CD4-positive, alpha-beta T cell (primary cell): ENCODE data around the gene STX18. TPM values are rescaled to one million over a fixed set of nuclear protein-coding genes. Genes with fewer than 3 reads are reported as not detected.
"Not testable (repeated sequence)": the region's sequence is repeated elsewhere in the genome, so short reads cannot be mapped to it uniquely, and the experiment has no call there.

ENCODE experiments used
- ATAC-seq: fragments of 200-7000 bp; cut with Tn5 transposase; one replicate; pipeline ENCODE4 v1.10.0; 2022; ENCODE audit warnings: mild to moderate bottlenecking; ENCODE audit not compliant: poor library complexity
- CTCF ChIA-PET: fragments of 350-600 bp; sonication (Branson Sonifier 250); formaldehyde crosslinking; loops from one replicate; lab custom pipeline; 2021; ENCODE audit warnings: antibody characterized with exemption, inconsistent platforms; lab: Charles Lee
- POLR2A ChIA-PET: fragments of 350-600 bp; sonication (Branson Sonifier 250); formaldehyde crosslinking; loops from one replicate; lab custom pipeline; 2021; ENCODE audit warnings: antibody characterized with exemption, inconsistent platforms; lab: Charles Lee
- DNase-seq, 14 experiments: peaks; one replicate each; pipeline ENCODE4 v3.0.0-alpha.2; 2013 to 2020; ENCODE audit warnings: mixed read lengths in 2 of 14
- H3K27ac ChIP-seq, 2 donors: one replicate each; pipeline versions ENCODE4 v1.5.1 to v1.7.0; 2013; ENCODE audit warnings: low read length in 2 of 2, low read depth in 1 of 2, mild to moderate bottlenecking in 1 of 2
- H3K27me3 ChIP-seq, 2 experiments: 1 replicate in 1 of 2; 2 replicates in 1 of 2; pipeline versions ENCODE4 v1.6.1 to v1.7.0; 2013; ENCODE audit warnings: low read length in 2 of 2, control low read depth in 1 of 2, mild to moderate bottlenecking in 1 of 2, moderate library complexity in 1 of 2; ENCODE audit not compliant: insufficient read depth in 2 of 2, control insufficient read depth in 1 of 2
- H3K36me3 ChIP-seq: one replicate; pipeline ENCODE4 v1.6.1; 2013; ENCODE audit warnings: low read length, control low read depth; ENCODE audit not compliant: insufficient read depth
- H3K4me1 ChIP-seq: one replicate; pipeline ENCODE4 v1.6.1; 2013; ENCODE audit warnings: low read length, control low read depth; ENCODE audit not compliant: insufficient read depth
- H3K4me3 ChIP-seq: one replicate; pipeline ENCODE4 v1.5.1; 2013; ENCODE audit warnings: mild to moderate bottlenecking, low read length, moderate library complexity
- H3K9me3 ChIP-seq, 2 experiments: 1 replicate in 1 of 2; 2 replicates in 1 of 2; pipeline versions ENCODE4 v1.6.1 to v1.7.0; 2013; ENCODE audit warnings: low read length in 2 of 2, mild to moderate bottlenecking in 2 of 2, control low read depth in 1 of 2, moderate library complexity in 1 of 2; ENCODE audit not compliant: control insufficient read depth in 1 of 2, insufficient read depth in 1 of 2
- H3K27ac Mint-ChIP-seq: one replicate; pipeline ENCODE4 v1.8.0; 2020; ENCODE audit warnings: mixed read lengths
- H3K27me3 Mint-ChIP-seq: one replicate; pipeline ENCODE4 v1.8.0; 2021; ENCODE audit warnings: mixed read lengths
- H3K36me3 Mint-ChIP-seq: one replicate; pipeline ENCODE4 v1.8.0; 2021; ENCODE audit warnings: low read depth, mixed read lengths
- H3K4me1 Mint-ChIP-seq: one replicate; pipeline ENCODE4 v1.8.0; 2021; ENCODE audit warnings: low read depth, mixed read lengths
- H3K4me3 Mint-ChIP-seq: one replicate; pipeline ENCODE4 v1.8.0; 2020; ENCODE audit warnings: mild to moderate bottlenecking, mixed read lengths
- H3K9me3 Mint-ChIP-seq: one replicate; pipeline ENCODE4 v1.8.0; 2020; ENCODE audit warnings: mixed read lengths
- intact Hi-C, 2 experiments: fragments of 100-400 bp; cut with DNase I in 1 of 2; cut with micrococcal nuclease in 1 of 2; formaldehyde crosslinking; loops; one replicate each; pipeline versions ENCODE4 v1.15.1 to v1.9.0; 2023 to 2025; cut with DNase I, micrococcal nuclease
- total RNA-seq, 174 experiments: library from RNA in 2 of 174; stranded (reverse) in 2 of 174; gene quantifications; one replicate each; pipeline ENCODE4 v1.2.3 and lab custom pipeline; 2021 to 2026
- TF ChIP-seq, protein P1 (sequence below): fragments of 200-600 bp; IDR thresholded peaks from one replicate; pipeline ENCODE4 v1.8.0; 2022; ENCODE audit warnings: antibody characterized with exemption, mild to moderate bottlenecking

The STX18 gene
- total RNA-seq, 2 experiments from 2014 or later, result 15.2 to 15.5 TPM

GRCh38 chr4:4512282-4512681 lies 29.6 kb downstream of the STX18 start:
- ChIA-PET POLR2A (no interaction called here), CTCF (interaction anchor here (2.0 to 2.4 kb wide), 2 partner anchors 10 to 12 kb away, joined by 7 to 8 read pairs; no protein-coding TSS in a partner anchor)
- no peak overlapping the region for H3K27ac Mint-ChIP-seq
- Histone ChIP-seq H3K4me1 (no peaks in the 10 kb centered on the region), H3K36me3 (no peaks in the 10 kb centered on the region), H3K27ac (no peak overlapping the region), H3K4me3 (no peak overlapping the region), H3K9me3 (no peaks in the 10 kb centered on the region), H3K27me3 (no peaks in the 10 kb centered on the region)
- H3K4me1 Mint-ChIP-seq, result peaks cover 31% of the 10 kb centered on the region
- intact Hi-C loops, result no loop called here
- H3K36me3 Mint-ChIP-seq, result peaks cover 17% of the 10 kb centered on the region
- no peaks in the 10 kb centered on the region for H3K9me3 Mint-ChIP-seq
- no peak overlapping the region for H3K4me3 Mint-ChIP-seq
- DNase-seq (no peak), ATAC-seq (no peak)
- TF ChIP-seq, protein P1, sequence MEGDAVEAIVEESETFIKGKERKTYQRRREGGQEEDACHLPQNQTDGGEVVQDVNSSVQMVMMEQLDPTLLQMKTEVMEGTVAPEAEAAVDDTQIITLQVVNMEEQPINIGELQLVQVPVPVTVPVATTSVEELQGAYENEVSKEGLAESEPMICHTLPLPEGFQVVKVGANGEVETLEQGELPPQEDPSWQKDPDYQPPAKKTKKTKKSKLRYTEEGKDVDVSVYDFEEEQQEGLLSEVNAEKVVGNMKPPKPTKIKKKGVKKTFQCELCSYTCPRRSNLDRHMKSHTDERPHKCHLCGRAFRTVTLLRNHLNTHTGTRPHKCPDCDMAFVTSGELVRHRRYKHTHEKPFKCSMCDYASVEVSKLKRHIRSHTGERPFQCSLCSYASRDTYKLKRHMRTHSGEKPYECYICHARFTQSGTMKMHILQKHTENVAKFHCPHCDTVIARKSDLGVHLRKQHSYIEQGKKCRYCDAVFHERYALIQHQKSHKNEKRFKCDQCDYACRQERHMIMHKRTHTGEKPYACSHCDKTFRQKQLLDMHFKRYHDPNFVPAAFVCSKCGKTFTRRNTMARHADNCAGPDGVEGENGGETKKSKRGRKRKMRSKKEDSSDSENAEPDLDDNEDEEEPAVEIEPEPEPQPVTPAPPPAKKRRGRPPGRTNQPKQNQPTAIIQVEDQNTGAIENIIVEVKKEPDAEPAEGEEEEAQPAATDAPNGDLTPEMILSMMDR, result no peak
- H3K27me3 Mint-ChIP-seq, result no peaks in the 10 kb centered on the region

- H3K27me3 ChIP-seq, H3K4me3 Mint-ChIP-seq, H3K9me3 ChIP-seq, DNase-seq, H3K36me3 ChIP-seq, H3K4me3 ChIP-seq, H3K27ac Mint-ChIP-seq, H3K27me3 Mint-ChIP-seq, ATAC-seq, H3K9me3 Mint-ChIP-seq, POLR2A ChIA-PET, CTCF ChIA-PET, H3K27ac ChIP-seq, H3K4me1 ChIP-seq, intact Hi-C loops: not testable (repeated sequence)
- peaks cover 19% of the 10 kb centered on the region for H3K4me1 Mint-ChIP-seq
- peaks cover 23% of the 10 kb centered on the region for H3K36me3 Mint-ChIP-seq
Measured at GRCh38 chr4:4510641-4511040, 31.2 kb downstream of the STX18 start.

DNA sequence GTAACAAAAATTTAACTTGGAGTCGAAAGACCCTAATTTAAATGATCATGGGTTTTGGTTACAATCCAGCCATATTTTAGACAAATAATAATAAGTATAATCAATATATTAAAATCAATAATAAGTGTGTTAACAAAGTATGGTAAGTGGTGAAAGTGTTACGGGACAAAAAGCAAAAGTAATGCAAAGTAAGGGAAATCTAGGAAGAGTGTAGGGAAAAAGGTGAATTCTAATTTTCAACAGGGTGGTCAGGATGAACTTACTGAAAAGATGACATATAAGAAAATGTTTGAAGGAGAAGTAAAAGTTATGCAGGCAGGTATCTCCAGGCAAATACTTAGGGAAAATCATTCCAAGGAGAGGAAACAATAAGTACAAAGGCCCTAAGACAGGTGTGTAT lies 32.3 kb downstream of the STX18 start:
- CTCF ChIA-PET, result no interaction called here
- ATAC-seq (no peak), DNase-seq (no peak)
- POLR2A ChIA-PET, result no interaction called here
- H3K4me1 Mint-ChIP-seq, result peaks cover 18% of the 10 kb centered on the region
- no peaks in the 10 kb centered on the region for H3K9me3 Mint-ChIP-seq
- TF ChIP-seq, protein P1, result no peak
- Histone ChIP-seq H3K4me1 (no peaks in the 10 kb centered on the region), H3K36me3 (no peaks in the 10 kb centered on the region), H3K4me3 (no peak overlapping the region), H3K27me3 (no peaks in the 10 kb centered on the region), H3K9me3 (no peaks in the 10 kb centered on the region), H3K27ac (no peak overlapping the region)
- H3K27ac Mint-ChIP-seq, result no peak overlapping the region
- intact Hi-C loops, result no loop called here
- no peak overlapping the region for H3K4me3 Mint-ChIP-seq
- H3K36me3 Mint-ChIP-seq, result peaks cover 23% of the 10 kb centered on the region
- H3K27me3 Mint-ChIP-seq, result no peaks in the 10 kb centered on the region

GRCh38 chr4:4507923-4508322 lies 33.9 kb downstream of the STX18 start:
- no peak overlapping the region for H3K4me3 Mint-ChIP-seq
- H3K36me3 Mint-ChIP-seq, result peaks cover 23% of the 10 kb centered on the region
- peaks cover 14% of the 10 kb centered on the region for H3K4me1 Mint-ChIP-seq
- POLR2A ChIA-PET, result no interaction called here
- no peaks in the 10 kb centered on the region for H3K27me3 Mint-ChIP-seq
- Histone ChIP-seq H3K27ac (no peak overlapping the region), H3K27me3 (no peaks in the 10 kb centered on the region), H3K4me3 (no peak overlapping the region), H3K36me3 (no peaks in the 10 kb centered on the region), H3K4me1 (no peaks in the 10 kb centered on the region), H3K9me3 (no peaks in the 10 kb centered on the region)
- intact Hi-C loops, result no loop called here
- TF ChIP-seq, protein P1, result peak; percentile 24
- no peaks in the 10 kb centered on the region for H3K9me3 Mint-ChIP-seq
- CTCF ChIA-PET, result no interaction called here
- DNase-seq, result peak in 2 of 14 experiments; percentile 10 to 14
- no peak overlapping the region for H3K27ac Mint-ChIP-seq
- no peak for ATAC-seq
